ENCODE data around the gene TMTC4. TPM values are rescaled to one million over a fixed set of nuclear protein-coding genes. Genes with fewer than 3 reads are reported as not detected.
A peak's percentile ranks its signal among the peaks of the same experiment; 100 is the strongest.
"Not testable (repeated sequence)": the region's sequence is repeated elsewhere in the genome, so short reads cannot be mapped to it uniquely, and the experiment has no call there.

The TMTC4 gene
- total and polyA plus RNA-seq, 5 donors, result 3.8 to 9.1 (median 7.2) TPM

GRCh38 chr13:100627120-100627519, 47.5 kb downstream of the TMTC4 start:
- intact Hi-C loops (cut with DNase I), result no loop called here
- no peak for DNase-seq
- H3K9me3 ChIP-seq (ENCODE audit: control insufficient read depth, low read length), result no peaks in the 10 kb centered on the region
- no peak overlapping the region for H3K27ac ChIP-seq (ENCODE audit: low read length)
- peak in 1 of 2 donors; percentile 22 for ATAC-seq
- H3K27me3 ChIP-seq (ENCODE audit: control insufficient read depth, insufficient read depth), result no peaks in the 10 kb centered on the region
- 92% methylated on average over 15 of the region's 15 CpGs for WGBS
- no peaks in the 10 kb centered on the region for H3K4me1 ChIP-seq (ENCODE audit: control insufficient read depth, insufficient read depth, low read length)
- no peak overlapping the region for H3K4me3 ChIP-seq (ENCODE audit: low read length)

- WGBS, result 86% methylated on average over 9 of the region's 9 CpGs
- Histone ChIP-seq H3K4me1 (ENCODE audit: control insufficient read depth, insufficient read depth, low read length) (no peaks in the 10 kb centered on the region), H3K27ac (ENCODE audit: low read length) (no peak overlapping the region), H3K9me3 (ENCODE audit: control insufficient read depth, low read length) (no peaks in the 10 kb centered on the region), H3K4me3 (ENCODE audit: low read length) (no peak overlapping the region), H3K27me3 (ENCODE audit: control insufficient read depth, insufficient read depth) (no peaks in the 10 kb centered on the region)
- DNase-seq (no peak), ATAC-seq (no peak)
- intact Hi-C loops (cut with DNase I), result no loop called here
Measured at GRCh38 chr13:100625447-100625846, 49.1 kb downstream of the TMTC4 start.

DNA sequence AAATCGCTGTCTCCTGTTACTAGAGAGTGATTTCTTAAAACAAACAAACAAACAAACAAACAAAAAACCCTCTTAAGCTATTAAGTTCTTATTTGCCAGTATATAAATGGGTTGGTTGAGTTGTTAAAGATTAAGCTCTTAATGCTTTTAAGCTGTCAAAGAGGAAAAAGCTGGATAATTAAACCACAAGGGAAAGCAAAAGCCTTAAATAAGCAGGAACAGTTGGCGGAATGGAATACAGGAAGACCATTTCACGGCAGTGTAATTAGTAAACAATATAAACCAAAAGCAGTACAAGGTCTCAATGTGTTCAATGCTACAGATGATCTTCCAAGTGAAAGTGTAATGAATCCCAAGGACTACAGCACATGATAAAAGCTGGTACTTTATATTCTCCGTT, 53.8 kb downstream of the TMTC4 start:
- H3K27ac ChIP-seq (ENCODE audit: low read length), result no peak overlapping the region
- H3K27me3 ChIP-seq (ENCODE audit: control insufficient read depth, insufficient read depth), result no peaks in the 10 kb centered on the region
- no peaks in the 10 kb centered on the region for H3K4me1 ChIP-seq (ENCODE audit: control insufficient read depth, insufficient read depth, low read length)
- ATAC-seq, result no peak
- intact Hi-C loops (cut with DNase I), result no loop called here
- WGBS, result 87% methylated on average over 4 of the region's 4 CpGs
- DNase-seq, result no peak
- no peak overlapping the region for H3K4me3 ChIP-seq (ENCODE audit: low read length)
- H3K9me3 ChIP-seq (ENCODE audit: control insufficient read depth, low read length), result no peaks in the 10 kb centered on the region

DNA sequence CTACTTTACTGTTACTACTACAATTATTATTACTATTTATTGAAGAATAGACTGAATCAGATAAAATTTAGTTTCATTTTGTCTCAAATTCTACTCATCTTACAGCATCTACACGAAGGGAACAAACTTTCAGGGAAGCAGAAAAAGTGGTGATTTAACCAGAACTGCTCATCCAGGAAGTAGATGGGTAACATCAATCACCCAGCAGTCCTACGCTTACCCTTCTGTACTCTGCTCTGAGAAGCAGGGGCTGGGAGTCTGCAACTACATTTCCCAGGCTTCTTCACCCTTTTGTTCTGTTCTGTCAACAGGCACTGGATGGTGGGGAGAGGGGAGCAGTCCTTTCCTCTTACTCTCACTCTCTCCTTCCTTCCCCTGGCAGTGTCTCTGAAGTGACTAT, 54.7 kb downstream of the TMTC4 start:
- 94% methylated on average over 2 of the region's 2 CpGs for WGBS
- Histone ChIP-seq H3K27me3 (ENCODE audit: control insufficient read depth, insufficient read depth) (no peaks in the 10 kb centered on the region), H3K27ac (ENCODE audit: low read length) (no peak overlapping the region)

DNA sequence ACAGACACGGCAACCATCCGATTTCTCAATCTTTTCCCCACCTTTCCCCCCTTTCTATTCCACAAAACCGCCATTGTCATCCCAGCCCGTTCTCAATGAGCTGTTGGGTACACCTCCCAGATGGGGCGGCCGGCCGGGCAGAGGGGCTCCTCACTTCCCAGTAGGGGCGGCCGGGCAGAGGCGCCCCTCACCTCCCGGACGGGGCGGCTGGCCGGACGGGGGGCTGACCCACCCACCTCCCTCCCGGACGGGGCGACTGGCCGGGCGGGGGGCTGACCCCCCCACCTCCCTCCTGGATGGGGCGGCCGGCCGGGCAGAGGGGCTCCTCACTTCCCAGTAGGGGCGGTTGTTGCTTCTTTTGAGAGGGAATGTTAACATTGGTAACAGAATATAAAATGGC, 55.7 kb downstream of the TMTC4 start:
- H3K27me3 ChIP-seq (ENCODE audit: control insufficient read depth, insufficient read depth); intact Hi-C loops (cut with DNase I); H3K9me3 ChIP-seq (ENCODE audit: control insufficient read depth, low read length); H3K4me1 ChIP-seq (ENCODE audit: control insufficient read depth, insufficient read depth, low read length); H3K27ac ChIP-seq (ENCODE audit: low read length); ATAC-seq; H3K4me3 ChIP-seq (ENCODE audit: low read length): not testable (repeated sequence)
- peak in 1 of 3 donors; percentile 51 for DNase-seq
- 96% methylated on average over 22 of the region's 24 CpGs for WGBS

More for the DNA sequence above, 54.7 kb downstream of the TMTC4 start:
- ATAC-seq (no peak), DNase-seq (no peak)
- Histone ChIP-seq H3K4me3 (ENCODE audit: low read length) (no peak overlapping the region), H3K9me3 (ENCODE audit: control insufficient read depth, low read length) (no peaks in the 10 kb centered on the region), H3K4me1 (ENCODE audit: control insufficient read depth, insufficient read depth, low read length) (no peaks in the 10 kb centered on the region)
- intact Hi-C loops (cut with DNase I), result no loop called here

DNA sequence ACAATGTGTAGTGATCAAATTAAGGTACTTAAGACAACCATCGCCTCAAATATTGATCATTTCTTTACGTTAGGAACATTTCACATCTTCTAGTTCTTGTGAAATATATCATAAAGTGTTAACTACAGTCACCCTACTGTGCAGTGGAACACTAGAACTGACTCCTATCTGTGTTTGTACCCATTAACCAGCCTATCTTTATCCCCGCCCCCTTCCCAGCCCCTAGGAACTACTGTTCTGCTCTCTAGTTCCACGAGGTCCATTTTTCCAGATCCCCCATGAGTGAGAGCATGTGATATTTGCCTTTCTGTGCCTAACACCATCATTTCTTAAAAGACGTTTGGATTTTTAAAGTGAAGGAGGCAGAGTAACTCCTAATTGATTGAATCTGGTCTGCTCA, 61.6 kb downstream of the TMTC4 start:
- Histone ChIP-seq H3K9me3 (ENCODE audit: control insufficient read depth, low read length) (no peaks in the 10 kb centered on the region), H3K27ac (ENCODE audit: low read length) (no peak overlapping the region), H3K4me1 (ENCODE audit: control insufficient read depth, insufficient read depth, low read length) (no peaks in the 10 kb centered on the region), H3K27me3 (ENCODE audit: control insufficient read depth, insufficient read depth) (no peaks in the 10 kb centered on the region), H3K4me3 (ENCODE audit: low read length) (no peak overlapping the region)
- WGBS, result 88% methylated on average over 5 of the region's 5 CpGs
- no peak for ATAC-seq
- DNase-seq, result no peak
- intact Hi-C loops (cut with DNase I), result no loop called here

DNA sequence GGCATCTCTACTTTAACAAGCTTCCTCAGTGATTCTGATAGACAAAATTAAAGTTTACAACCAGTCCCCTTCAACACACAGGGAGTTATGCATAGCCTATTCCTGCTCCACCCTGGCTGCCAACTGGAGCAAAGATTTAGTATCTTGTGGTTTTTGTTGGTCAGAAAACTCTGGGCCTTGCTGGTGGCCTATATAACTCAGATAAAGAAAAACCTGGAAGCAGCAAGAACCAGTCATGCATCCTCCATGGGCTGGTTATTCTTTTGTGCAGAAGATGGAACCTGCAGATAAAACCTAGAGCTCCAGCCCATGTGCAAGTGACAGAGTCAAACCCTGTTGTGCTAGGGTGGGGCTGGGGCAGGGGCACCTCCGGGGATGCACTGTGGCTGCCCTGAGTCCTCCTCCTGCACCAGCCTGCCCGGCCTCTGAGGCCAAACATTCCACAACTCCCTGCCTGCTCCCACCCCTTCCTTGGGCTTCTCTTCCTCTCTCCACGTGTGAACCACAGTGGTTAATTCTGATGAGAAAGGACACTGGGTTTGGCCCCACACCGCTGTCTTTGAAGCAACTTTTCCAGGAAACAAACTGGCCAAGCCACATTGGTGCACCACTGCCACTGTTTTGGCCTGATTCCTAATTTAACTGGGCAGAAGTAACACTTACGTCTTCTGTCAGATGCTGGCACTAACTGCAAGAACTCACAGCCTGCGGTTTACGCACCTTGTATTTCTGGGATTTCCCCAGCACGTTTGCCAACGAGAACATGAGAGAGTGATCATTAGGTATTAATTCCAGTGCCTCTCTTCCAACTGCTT, 62.7 kb downstream of the TMTC4 start:
- H3K4me1 ChIP-seq (ENCODE audit: control insufficient read depth, insufficient read depth, low read length), result no peaks in the 10 kb centered on the region
- no peak overlapping the region for H3K27ac ChIP-seq (ENCODE audit: low read length)
- no peak overlapping the region for H3K4me3 ChIP-seq (ENCODE audit: low read length)
- intact Hi-C loops (cut with DNase I), result no loop called here
- no peak for DNase-seq
- no peaks in the 10 kb centered on the region for H3K9me3 ChIP-seq (ENCODE audit: control insufficient read depth, low read length)
- H3K27me3 ChIP-seq (ENCODE audit: control insufficient read depth, insufficient read depth), result no peaks in the 10 kb centered on the region
- ATAC-seq, result peak; percentile 54 to 64
- 60% methylated on average over 9 of the region's 9 CpGs for WGBS

GRCh38 chr13:100610391-100611347, 63.9 kb downstream of the TMTC4 start:
- DNase-seq, result no peak
- no peak overlapping the region for H3K27ac ChIP-seq (ENCODE audit: low read length)

GRCh38 chr13:100608906-100609305, 65.7 kb downstream of the TMTC4 start:
- Histone ChIP-seq H3K4me3 (ENCODE audit: low read length) (no peak overlapping the region), H3K27me3 (ENCODE audit: control insufficient read depth, insufficient read depth) (no peaks in the 10 kb centered on the region), H3K9me3 (ENCODE audit: control insufficient read depth, low read length) (no peaks in the 10 kb centered on the region), H3K4me1 (ENCODE audit: control insufficient read depth, insufficient read depth, low read length) (no peaks in the 10 kb centered on the region), H3K27ac (ENCODE audit: low read length) (no peak overlapping the region)
- DNase-seq, result no peak
- intact Hi-C loops (cut with DNase I), result no loop called here
- 82% methylated on average over 6 of the region's 6 CpGs for WGBS
- ATAC-seq, result peak; percentile 47 to 74

More at GRCh38 chr13:100610391-100611347, 63.9 kb downstream of the TMTC4 start:
- intact Hi-C loops (cut with DNase I), result no loop called here
- Histone ChIP-seq H3K27me3 (ENCODE audit: control insufficient read depth, insufficient read depth) (no peaks in the 10 kb centered on the region), H3K4me1 (ENCODE audit: control insufficient read depth, insufficient read depth, low read length) (no peaks in the 10 kb centered on the region), H3K9me3 (ENCODE audit: control insufficient read depth, low read length) (no peaks in the 10 kb centered on the region), H3K4me3 (ENCODE audit: low read length) (no peak overlapping the region)
- 64% methylated on average over 6 of the region's 6 CpGs for WGBS
- no peak for ATAC-seq

GRCh38 chr13:100608489-100608888, 66.1 kb downstream of the TMTC4 start:
- 93% methylated on average over 3 of the region's 3 CpGs for WGBS
- ATAC-seq (no peak), DNase-seq (no peak)
- Histone ChIP-seq H3K27ac (ENCODE audit: low read length) (no peak overlapping the region), H3K4me3 (ENCODE audit: low read length) (no peak overlapping the region), H3K4me1 (ENCODE audit: control insufficient read depth, insufficient read depth, low read length) (no peaks in the 10 kb centered on the region), H3K27me3 (ENCODE audit: control insufficient read depth, insufficient read depth) (no peaks in the 10 kb centered on the region), H3K9me3 (ENCODE audit: control insufficient read depth, low read length) (no peaks in the 10 kb centered on the region)
- intact Hi-C loops (cut with DNase I), result no loop called here

All from right cardiac atrium (tissue), 5 donors.